Adrenal gland (tissue), 5 donors: ENCODE results near the gene UGT2A1.

Experiments
- POLR2A ChIP-seq, 2 donors: fragments of 450-650 bp; IDR thresholded peaks; one replicate each; pipeline ENCODE4 v1.6.1; 2017; ENCODE audit warnings: antibody characterized with exemption in 2 of 2, mild to moderate bottlenecking in 2 of 2, moderate library complexity in 1 of 2
- TF ChIP-seq, protein P1 (sequence below), 6 experiments: fragments of 450-650 bp in 4 of 6; fragments of 200-600 bp in 2 of 6; sonication (generic) in 1 of 6; IDR thresholded peaks; 1 replicate in 5 of 6; 2 replicates in 1 of 6; pipeline versions ENCODE4 v1.5.1 to v1.8.0; 2016 to 2021; ENCODE audit warnings: antibody characterized with exemption in 6 of 6, mild to moderate bottlenecking in 2 of 6, moderate library complexity in 1 of 6
- donor health status: DM: no; HTN: no; CAD: no.

DNA sequence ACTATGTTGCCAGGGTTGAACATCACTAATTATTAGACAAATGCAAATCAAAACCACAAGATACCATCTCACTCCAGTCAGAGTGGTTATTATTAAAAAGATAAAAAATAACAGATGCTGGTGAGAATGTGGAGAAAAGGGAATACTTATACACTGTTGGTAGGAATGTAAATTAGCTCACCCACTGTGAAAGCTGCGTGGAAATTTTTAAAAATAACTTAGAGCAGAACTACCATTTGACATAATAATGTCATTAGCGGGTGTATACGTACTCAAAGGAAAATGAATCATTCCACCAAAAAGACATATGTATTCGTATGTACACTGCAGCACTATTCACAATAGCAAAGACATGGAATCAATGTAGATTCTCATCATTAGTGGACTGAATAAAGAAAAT lies 48.6 kb upstream of the UGT2A1 start:
- TF ChIP-seq, protein P1, sequence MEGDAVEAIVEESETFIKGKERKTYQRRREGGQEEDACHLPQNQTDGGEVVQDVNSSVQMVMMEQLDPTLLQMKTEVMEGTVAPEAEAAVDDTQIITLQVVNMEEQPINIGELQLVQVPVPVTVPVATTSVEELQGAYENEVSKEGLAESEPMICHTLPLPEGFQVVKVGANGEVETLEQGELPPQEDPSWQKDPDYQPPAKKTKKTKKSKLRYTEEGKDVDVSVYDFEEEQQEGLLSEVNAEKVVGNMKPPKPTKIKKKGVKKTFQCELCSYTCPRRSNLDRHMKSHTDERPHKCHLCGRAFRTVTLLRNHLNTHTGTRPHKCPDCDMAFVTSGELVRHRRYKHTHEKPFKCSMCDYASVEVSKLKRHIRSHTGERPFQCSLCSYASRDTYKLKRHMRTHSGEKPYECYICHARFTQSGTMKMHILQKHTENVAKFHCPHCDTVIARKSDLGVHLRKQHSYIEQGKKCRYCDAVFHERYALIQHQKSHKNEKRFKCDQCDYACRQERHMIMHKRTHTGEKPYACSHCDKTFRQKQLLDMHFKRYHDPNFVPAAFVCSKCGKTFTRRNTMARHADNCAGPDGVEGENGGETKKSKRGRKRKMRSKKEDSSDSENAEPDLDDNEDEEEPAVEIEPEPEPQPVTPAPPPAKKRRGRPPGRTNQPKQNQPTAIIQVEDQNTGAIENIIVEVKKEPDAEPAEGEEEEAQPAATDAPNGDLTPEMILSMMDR (IDR thresholded peaks at IDR 0.05) = no peak
- TF ChIP-seq POLR2A (IDR thresholded peaks at IDR 0.05) = no peak
